ENCODE data around the gene TLR9.

Gene TLR9

DNA sequence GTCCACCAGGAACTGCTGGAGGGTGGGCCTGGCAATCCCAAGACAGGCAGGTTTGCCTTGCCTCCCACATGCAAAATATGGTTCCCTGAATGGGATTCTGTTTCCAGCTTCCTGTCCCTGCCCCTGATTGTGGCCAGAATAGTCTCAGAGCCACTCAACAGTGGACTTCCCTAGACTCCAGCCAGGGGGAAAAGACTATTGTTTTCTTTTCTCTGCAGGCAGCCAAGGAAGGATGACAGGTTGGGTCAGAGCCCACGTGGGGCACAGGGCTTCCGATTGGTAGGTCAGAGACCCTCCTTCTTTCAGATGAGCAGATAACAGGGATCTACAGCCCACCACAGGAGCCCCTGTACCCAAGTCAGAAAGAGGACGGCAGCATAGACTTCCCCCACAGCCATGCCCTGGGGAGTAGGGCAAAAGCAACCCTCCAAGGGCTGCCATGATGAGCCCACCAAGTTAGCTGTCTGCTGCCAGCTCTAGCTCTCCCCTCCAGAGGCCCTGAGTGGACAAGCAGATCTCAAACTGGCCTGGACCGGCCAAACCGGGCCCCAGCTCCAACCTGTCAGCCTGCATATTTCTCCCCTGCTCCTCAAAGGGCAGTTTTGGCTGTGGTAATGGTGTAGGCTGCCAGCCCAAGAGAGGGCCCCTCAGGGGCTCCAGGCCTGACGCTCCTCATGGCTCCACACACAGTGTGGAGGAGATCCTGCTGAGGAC, 6.4 kb downstream of the TLR9 start:
- no peak overlapping the region for H3K4me3 ChIP-seq
- TF ChIP-seq, protein P1, sequence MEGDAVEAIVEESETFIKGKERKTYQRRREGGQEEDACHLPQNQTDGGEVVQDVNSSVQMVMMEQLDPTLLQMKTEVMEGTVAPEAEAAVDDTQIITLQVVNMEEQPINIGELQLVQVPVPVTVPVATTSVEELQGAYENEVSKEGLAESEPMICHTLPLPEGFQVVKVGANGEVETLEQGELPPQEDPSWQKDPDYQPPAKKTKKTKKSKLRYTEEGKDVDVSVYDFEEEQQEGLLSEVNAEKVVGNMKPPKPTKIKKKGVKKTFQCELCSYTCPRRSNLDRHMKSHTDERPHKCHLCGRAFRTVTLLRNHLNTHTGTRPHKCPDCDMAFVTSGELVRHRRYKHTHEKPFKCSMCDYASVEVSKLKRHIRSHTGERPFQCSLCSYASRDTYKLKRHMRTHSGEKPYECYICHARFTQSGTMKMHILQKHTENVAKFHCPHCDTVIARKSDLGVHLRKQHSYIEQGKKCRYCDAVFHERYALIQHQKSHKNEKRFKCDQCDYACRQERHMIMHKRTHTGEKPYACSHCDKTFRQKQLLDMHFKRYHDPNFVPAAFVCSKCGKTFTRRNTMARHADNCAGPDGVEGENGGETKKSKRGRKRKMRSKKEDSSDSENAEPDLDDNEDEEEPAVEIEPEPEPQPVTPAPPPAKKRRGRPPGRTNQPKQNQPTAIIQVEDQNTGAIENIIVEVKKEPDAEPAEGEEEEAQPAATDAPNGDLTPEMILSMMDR (IDR thresholded peaks at IDR 0.05): no peak
- no peak for DNase-seq (ENCODE audit: low spot score)
- H3K27ac ChIP-seq: peak overlapping the region in 1 of 2 donors; percentile 69

DNA sequence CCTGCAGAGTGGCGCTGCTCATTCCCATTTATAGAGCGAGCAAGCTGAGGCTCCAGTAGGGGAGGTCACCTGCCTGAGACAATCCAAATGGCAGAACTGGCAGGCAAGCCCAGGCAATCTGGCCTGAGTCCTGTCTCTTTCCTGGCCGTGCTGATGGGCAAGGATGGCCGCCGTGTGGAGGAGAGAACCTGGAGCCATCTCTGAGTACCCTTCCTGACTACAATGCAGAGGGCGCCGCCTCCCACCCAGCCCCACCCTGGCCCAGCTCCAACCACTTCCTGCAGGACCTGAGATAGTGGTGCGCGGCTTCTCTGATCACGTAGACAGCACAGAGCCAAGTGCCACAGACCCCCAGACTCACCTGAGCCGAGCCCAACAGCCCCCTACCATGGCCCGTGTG, 7.0 kb downstream of the TLR9 start:
- TF ChIP-seq, protein P1 (IDR thresholded peaks at IDR 0.05): no peak
- DNase-seq (ENCODE audit: low spot score): no peak
- no peak overlapping the region for H3K4me3 ChIP-seq
- peak overlapping the region in 1 of 2 donors; percentile 69 for H3K27ac ChIP-seq

- no peak for DNase-seq (ENCODE audit: low spot score)
- Histone ChIP-seq H3K27ac (peak overlapping the region in 1 of 2 donors; percentile 69), H3K4me3 (no peak overlapping the region)
- TF ChIP-seq, protein P1 (IDR thresholded peaks at IDR 0.05): no peak
Observed at GRCh38 chr3:52218026-52218425, 7.4 kb downstream of the TLR9 start.

GRCh38 chr3:52217409-52217805, 8.0 kb downstream of the TLR9 start:
- Histone ChIP-seq H3K27ac (peak overlapping the region in 1 of 2 donors; percentile 46), H3K4me3 (no peak overlapping the region)
- no peak for DNase-seq (ENCODE audit: low spot score)
- TF ChIP-seq, protein P1 (IDR thresholded peaks at IDR 0.05): no peak

DNA sequence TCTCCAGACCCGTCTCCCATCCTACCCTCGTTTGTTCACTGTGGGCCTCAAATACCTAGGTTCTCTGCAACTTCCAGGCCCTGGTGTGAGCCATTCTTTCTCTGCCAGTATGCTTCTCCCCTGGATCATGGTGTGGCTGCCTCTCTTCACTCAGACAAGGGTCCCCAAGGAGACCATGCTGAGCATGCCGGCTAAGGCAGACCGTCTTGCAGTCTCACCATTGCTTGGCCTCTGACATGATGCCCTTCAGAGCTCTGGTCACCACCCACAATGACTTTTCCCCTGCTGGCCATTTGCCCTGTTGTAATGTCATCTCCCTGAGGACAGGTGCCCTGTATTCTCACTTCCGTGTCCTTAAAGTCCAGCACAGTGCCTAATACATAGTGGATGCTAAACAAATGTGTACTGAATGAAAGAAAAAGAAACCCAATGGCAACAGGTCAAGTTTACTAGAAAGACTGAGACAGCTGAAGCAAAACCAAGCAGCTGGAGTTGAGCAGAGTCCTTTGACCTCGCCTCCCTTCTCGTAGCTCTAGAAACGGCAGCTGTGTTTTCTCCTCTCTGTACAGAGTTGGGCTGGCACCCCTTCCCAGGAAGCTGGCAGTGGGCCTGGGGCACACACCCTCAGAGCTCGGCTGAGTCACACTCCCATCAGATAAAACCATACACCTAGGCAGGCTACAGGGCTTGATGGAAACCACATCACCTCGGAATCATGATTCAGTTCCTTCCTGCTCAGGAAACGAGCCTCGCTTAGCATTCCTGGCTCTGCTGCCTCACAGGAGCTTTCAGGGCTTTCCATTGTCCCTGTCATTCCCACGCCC, 8.6 kb downstream of the TLR9 start:
- DNase-seq (ENCODE audit: low spot score): peak; percentile 77
- TF ChIP-seq, protein P1 (IDR thresholded peaks at IDR 0.05): no peak
- peak overlapping the region in 1 of 2 donors; percentile 46 for H3K27ac ChIP-seq
- H3K4me3 ChIP-seq: no peak overlapping the region

DNA sequence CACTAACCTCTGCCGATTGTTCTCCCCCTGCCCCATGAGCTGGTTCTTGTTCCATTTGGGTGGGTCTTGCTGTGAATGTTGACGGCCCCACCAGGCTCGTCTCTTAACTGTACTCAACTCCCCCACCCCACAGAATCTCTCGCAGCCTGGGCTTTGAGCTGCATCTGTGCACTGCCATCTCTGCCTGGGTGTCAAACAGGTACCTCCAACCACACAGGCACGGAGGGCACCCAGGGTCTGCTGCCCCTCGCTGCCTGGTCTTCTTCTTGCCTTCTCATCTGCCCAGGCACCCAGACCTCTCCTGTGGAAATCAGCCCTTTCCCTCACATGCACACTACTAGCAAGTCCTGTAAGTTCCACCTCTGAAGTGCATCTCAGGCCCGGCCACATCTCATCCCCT, 10.1 kb downstream of the TLR9 start:
- no peak for DNase-seq (ENCODE audit: low spot score)
- H3K27ac ChIP-seq: no peak overlapping the region
- no peak overlapping the region for H3K4me3 ChIP-seq
- TF ChIP-seq, protein P1 (IDR thresholded peaks at IDR 0.05): no peak
